HEK293T (cell line): ENCODE results near the gene TJP1.

Experiments
- ELF4 ChIP-seq: fragments of 450-650 bp; IDR thresholded peaks from 2 replicates; pipeline ENCODE4 v1.6.1; 2017; ENCODE audit warnings: antibody characterized with exemption
- FOXA1 ChIP-seq: fragments of 450-650 bp; IDR thresholded peaks from 2 replicates; pipeline ENCODE4 v1.6.1; 2016; ENCODE audit warnings: mild to moderate bottlenecking
- HDGF ChIP-seq: fragments of 450-650 bp; IDR thresholded peaks from 2 replicates; pipeline ENCODE4 v1.6.1; 2017; ENCODE audit warnings: antibody characterized with exemption, borderline replicate concordance
- NFRKB ChIP-seq: fragments of 450-650 bp; IDR thresholded peaks from 2 replicates; pipeline ENCODE4 v1.6.1; 2016; ENCODE audit warnings: mild to moderate bottlenecking, moderate library complexity
- SP1 ChIP-seq: fragments of 450-650 bp; IDR thresholded peaks from 2 replicates; pipeline ENCODE4 v1.6.1; 2017
- SUZ12 ChIP-seq: fragments of 450-650 bp; IDR thresholded peaks from 2 replicates; pipeline ENCODE4 v1.6.1; 2016; ENCODE audit warnings: mild to moderate bottlenecking

- TF ChIP-seq ELF4 (no peak), NFRKB (no peak), FOXA1 (no peak), SUZ12 (no peak), SP1 (no peak), HDGF (no peak)
These were observed 49.1 kb upstream of the TJP1 start for GRCh38 chr15:29871401-29871800.
